ES-I3 (cell line): Measurements from ENCODE around the gene ELMO1.

Experiments used
- H3K36me3 ChIP-seq: 2 replicates; pipeline ENCODE4 v1.6.1; 2013; ENCODE audit warnings: mild to moderate bottlenecking, low read length, control low read depth, moderate library complexity; ENCODE audit not compliant: insufficient read depth
- H3K4me1 ChIP-seq: 2 replicates; pipeline ENCODE4 v1.6.1; 2013; ENCODE audit warnings: mild to moderate bottlenecking, control low read depth, low read length; ENCODE audit not compliant: insufficient read depth
- H3K9ac ChIP-seq: 2 replicates; pipeline ENCODE4 v1.6.1; 2013; ENCODE audit warnings: low read depth, mild to moderate bottlenecking, low read length, moderate library complexity
- H3K9me3 ChIP-seq: 2 replicates; pipeline ENCODE4 v1.6.1; 2013; ENCODE audit warnings: mild to moderate bottlenecking, low read length, moderate library complexity; ENCODE audit not compliant: control insufficient read depth, insufficient read depth

The ELMO1 gene

GRCh38 chr7:37131855-37132254 is 316.8 kb downstream of the ELMO1 start:
- Histone ChIP-seq H3K36me3 (no peaks in the 10 kb centered on the region), H3K9ac (no peak overlapping the region), H3K9me3 (no peaks in the 10 kb centered on the region; the same call in 1 of the 2 replicates), H3K4me1 (no peaks in the 10 kb centered on the region)

- H3K36me3 ChIP-seq, result no peaks in the 10 kb centered on the region
- H3K9ac ChIP-seq, result no peak overlapping the region
- H3K9me3 ChIP-seq, result no peaks in the 10 kb centered on the region; the same call in 1 of the 2 replicates
- H3K4me1 ChIP-seq, result no peaks in the 10 kb centered on the region
Observed at GRCh38 chr7:37129035-37129425, 319.6 kb downstream of the ELMO1 start.

DNA sequence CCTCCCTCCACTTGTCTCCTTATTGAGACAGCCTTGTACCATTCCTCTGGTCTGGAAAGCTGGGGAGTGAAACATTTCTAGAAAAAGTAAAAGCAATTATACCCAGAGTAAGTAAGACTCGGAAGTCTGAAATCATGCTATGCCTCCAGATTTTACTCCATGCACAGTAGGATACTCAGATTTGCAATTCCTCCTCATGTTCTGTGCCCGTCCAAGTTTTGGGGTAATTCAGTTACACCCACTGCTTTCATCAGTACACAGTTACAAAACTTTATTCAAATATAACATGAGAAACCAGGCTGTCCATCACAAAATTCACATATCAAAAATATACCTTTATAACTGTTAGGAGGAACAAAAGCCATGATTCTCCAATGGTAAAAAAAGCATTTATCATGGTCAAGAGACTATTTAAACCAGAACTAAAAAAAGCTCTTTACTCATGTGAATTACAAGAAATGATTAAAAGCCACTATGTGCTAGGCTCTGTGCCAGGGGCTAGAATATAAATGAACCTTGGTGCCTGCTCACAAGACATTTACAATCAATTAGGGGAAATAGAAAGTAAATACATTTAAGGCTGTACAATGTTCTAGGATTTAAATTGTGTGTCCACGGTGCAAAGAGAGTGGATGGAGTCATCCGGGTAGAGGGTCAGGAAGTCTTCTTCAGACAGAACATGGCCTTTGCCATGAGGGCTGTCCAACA is 320.2 kb downstream of the ELMO1 start:
- no peak overlapping the region for H3K9ac ChIP-seq
- H3K4me1 ChIP-seq, result no peaks in the 10 kb centered on the region
- H3K9me3 ChIP-seq, result no peaks in the 10 kb centered on the region; the same call in 1 of the 2 replicates
- no peaks in the 10 kb centered on the region for H3K36me3 ChIP-seq

DNA sequence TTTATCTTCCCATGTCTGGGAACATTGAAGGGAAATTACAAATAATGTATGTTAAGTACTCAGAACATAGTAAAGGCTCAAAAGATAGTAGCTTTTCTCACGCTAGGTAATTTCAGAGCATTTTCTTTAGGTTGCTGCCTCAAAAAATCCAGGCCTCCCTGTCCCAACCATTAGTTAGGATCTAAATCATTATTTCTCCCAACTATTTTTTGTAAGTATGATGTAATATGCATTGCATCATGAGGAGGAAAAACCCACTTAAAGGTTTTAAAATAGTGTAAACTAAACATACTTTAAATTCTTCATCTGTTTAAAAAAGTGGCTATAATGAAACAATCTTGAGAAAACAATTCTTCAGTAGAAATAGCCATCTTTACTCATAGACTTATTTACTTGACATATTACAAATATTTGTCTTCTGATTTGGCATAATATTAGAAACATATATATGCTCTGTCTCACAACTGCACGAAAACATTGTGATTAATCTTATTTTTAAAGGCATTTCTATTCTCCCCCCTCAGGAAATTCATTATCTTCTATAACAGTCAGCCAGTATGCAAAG is 329.3 kb downstream of the ELMO1 start:
- H3K9ac ChIP-seq, result no peak overlapping the region
- H3K4me1 ChIP-seq, result peaks cover 21% of the 10 kb centered on the region
- H3K36me3 ChIP-seq, result no peaks in the 10 kb centered on the region

GRCh38 chr7:37118004-37118403 is 330.7 kb downstream of the ELMO1 start:
- Histone ChIP-seq H3K9me3 (peaks cover 10% of the 10 kb centered on the region; the same call in 1 of the 2 replicates), H3K9ac (no peak overlapping the region), H3K36me3 (no peaks in the 10 kb centered on the region)

More for the DNA sequence above, 329.3 kb downstream of the ELMO1 start:
- H3K9me3 ChIP-seq, result peaks cover 10% of the 10 kb centered on the region; the same call in 1 of the 2 replicates

GRCh38 chr7:37117292-37117691 is 331.4 kb downstream of the ELMO1 start:
- H3K4me1 ChIP-seq, result peaks cover 21% of the 10 kb centered on the region
- H3K36me3 ChIP-seq, result no peaks in the 10 kb centered on the region
- no peak overlapping the region for H3K9ac ChIP-seq
- H3K9me3 ChIP-seq, result peaks cover 10% of the 10 kb centered on the region; the same call in 1 of the 2 replicates

More at GRCh38 chr7:37118004-37118403, 330.7 kb downstream of the ELMO1 start:
- H3K4me1 ChIP-seq, result peaks cover 21% of the 10 kb centered on the region

- Histone ChIP-seq H3K36me3 (no peaks in the 10 kb centered on the region), H3K4me1 (peaks cover 21% of the 10 kb centered on the region), H3K9ac (no peak overlapping the region), H3K9me3 (peaks cover 10% of the 10 kb centered on the region; the same call in 1 of the 2 replicates)
Observed at GRCh38 chr7:37116093-37116701, 332.5 kb downstream of the ELMO1 start.

DNA sequence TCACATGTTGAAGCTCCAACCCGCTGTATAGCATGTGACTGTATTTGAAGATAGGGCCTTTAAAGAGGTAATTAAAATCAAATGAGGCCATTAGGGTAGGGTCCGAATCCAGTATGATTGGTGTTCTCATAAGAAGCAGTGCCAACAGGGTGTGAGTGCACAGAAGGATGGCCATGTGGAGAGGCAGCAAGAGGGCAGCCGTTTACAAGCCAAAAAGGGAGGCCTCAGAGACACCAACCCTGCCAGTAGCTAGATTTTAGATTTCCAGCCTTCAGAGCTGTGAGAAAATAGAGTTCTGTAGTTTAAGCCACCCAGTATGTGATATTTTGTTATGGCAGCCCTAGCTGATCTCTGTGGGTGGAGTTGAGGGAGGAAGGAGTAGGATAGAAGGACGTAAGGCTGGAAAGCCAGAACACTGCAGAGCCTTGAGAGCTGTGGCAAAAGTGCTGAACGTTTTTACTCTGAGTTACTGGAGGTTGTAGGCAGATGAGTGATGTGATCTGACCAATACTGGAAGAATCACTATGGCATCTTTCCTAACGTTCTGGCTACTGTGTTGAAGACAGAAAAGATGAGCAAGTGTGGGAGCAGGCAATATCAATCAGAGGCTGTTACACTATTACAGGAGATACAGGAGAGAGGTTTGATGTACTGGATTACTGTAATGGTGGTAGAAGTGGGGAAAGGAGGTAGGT is 334.9 kb downstream of the ELMO1 start:
- Histone ChIP-seq H3K36me3 (no peaks in the 10 kb centered on the region), H3K9me3 (no peaks in the 10 kb centered on the region; the same call in 1 of the 2 replicates), H3K4me1 (peaks cover 24% of the 10 kb centered on the region), H3K9ac (no peak overlapping the region)

DNA sequence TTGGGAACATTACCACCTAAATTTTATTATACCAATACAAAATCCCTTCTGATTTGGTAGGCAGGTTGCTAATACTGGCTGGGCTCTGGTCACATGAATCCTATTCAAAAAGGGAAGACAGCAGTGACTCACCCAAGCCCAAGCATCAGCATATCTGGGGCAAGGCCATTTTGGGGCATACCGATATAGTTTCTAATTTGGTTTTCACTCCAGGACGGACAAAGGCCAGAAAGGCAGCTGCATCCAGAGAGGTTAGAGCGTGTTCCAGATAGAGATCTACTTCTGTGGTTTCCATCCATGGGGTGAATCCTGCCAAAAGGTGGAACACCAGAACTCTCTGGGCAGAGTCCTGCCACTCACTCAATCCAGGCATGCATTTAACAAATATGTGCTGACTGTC is 335.8 kb downstream of the ELMO1 start:
- Histone ChIP-seq H3K36me3 (no peaks in the 10 kb centered on the region), H3K9me3 (no peaks in the 10 kb centered on the region; the same call in 1 of the 2 replicates), H3K9ac (no peak overlapping the region), H3K4me1 (peaks cover 17% of the 10 kb centered on the region)

- no peaks in the 10 kb centered on the region for H3K36me3 ChIP-seq
- peaks cover 14% of the 10 kb centered on the region for H3K4me1 ChIP-seq
- H3K9ac ChIP-seq, result no peak overlapping the region
- no peaks in the 10 kb centered on the region; the same call in 1 of the 2 replicates for H3K9me3 ChIP-seq
Observed at GRCh38 chr7:37112218-37112617, 336.4 kb downstream of the ELMO1 start.

DNA sequence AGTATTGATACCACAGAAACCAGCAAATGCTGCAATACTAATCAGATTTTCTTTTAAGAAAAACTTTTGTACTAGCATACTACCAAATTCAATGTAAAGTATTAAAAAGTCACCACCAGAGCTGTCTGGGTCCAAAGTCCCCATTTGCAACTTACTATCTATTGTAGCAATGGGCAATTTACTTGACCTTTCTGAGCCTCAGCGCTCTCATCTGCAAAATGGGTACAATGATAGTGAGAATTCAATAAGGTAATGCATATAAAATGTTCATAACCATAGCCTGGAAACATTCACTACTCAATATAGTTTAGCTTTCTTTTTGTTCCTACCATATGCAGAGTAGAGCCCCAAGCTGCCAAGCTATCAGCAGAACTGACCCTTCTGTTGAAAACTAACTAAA is 337.2 kb downstream of the ELMO1 start:
- Histone ChIP-seq H3K9me3 (no peaks in the 10 kb centered on the region; the same call in 1 of the 2 replicates), H3K4me1 (peaks cover 7% of the 10 kb centered on the region), H3K36me3 (no peaks in the 10 kb centered on the region), H3K9ac (no peak overlapping the region)

- Histone ChIP-seq H3K36me3 (no peaks in the 10 kb centered on the region), H3K9ac (no peak overlapping the region), H3K4me1 (peaks cover 3% of the 10 kb centered on the region; the same call in 1 of the 2 replicates), H3K9me3 (no peaks in the 10 kb centered on the region; the same call in 1 of the 2 replicates)
Observed at GRCh38 chr7:37110660-37111424, 337.8 kb downstream of the ELMO1 start.

- Histone ChIP-seq H3K9ac (no peak overlapping the region), H3K4me1 (peaks cover 3% of the 10 kb centered on the region; the same call in 1 of the 2 replicates), H3K9me3 (no peaks in the 10 kb centered on the region), H3K36me3 (no peaks in the 10 kb centered on the region)
Observed at GRCh38 chr7:37109843-37110242, 338.8 kb downstream of the ELMO1 start.
